Naive thymus-derived CD4-positive, alpha-beta T cell (primary cell): ENCODE measurements around the gene FANCL. TPM values are rescaled to one million over a fixed set of nuclear protein-coding genes. Genes with fewer than 3 reads are reported as not detected.

Experiments
- ATAC-seq: fragments of 150-1000 bp; cut with Tn5 transposase; 2 replicates; pipeline ENCODE4 v1.10.0; 2021; ENCODE audit warnings: mild to moderate bottlenecking, moderate library complexity
- CTCF ChIA-PET: fragments of 350-600 bp; sonication (Branson Sonifier 250); formaldehyde crosslinking; loops from one replicate; lab custom pipeline; 2021; ENCODE audit warnings: antibody characterized with exemption; lab: Charles Lee
- POLR2A ChIA-PET: fragments of 350-600 bp; sonication (Branson Sonifier 250); formaldehyde crosslinking; loops from one replicate; lab custom pipeline; 2021; ENCODE audit warnings: antibody characterized with exemption, inconsistent platforms; lab: Charles Lee
- DNase-seq, 9 donors: peaks; one replicate each; pipeline versions ENCODE4 v3.0.0 to v3.0.0-alpha.2; 2020 to 2022; ENCODE audit warnings: mixed read lengths in 1 of 9
- H3K27ac ChIP-seq: one replicate; pipeline ENCODE4 v1.7.0; 2013; ENCODE audit warnings: mild to moderate bottlenecking, low read depth, low read length, moderate library complexity
- H3K27me3 ChIP-seq, 2 donors: one replicate each; pipeline ENCODE4 v1.7.0; 2013; ENCODE audit warnings: low read length in 2 of 2, mild to moderate bottlenecking in 2 of 2, moderate library complexity in 2 of 2; ENCODE audit not compliant: control insufficient read depth in 2 of 2, insufficient read depth in 2 of 2
- H3K36me3 ChIP-seq, 3 experiments: 1 replicate in 2 of 3; 2 replicates in 1 of 3; pipeline ENCODE4 v1.7.0; 2013; ENCODE audit warnings: low read length in 3 of 3, mild to moderate bottlenecking in 3 of 3, moderate library complexity in 1 of 3; ENCODE audit not compliant: insufficient read depth in 3 of 3, control insufficient read depth in 2 of 3
- H3K4me1 ChIP-seq, 2 donors: one replicate each; pipeline ENCODE4 v1.7.0; 2013; ENCODE audit warnings: low read length in 2 of 2, mild to moderate bottlenecking in 2 of 2, moderate library complexity in 1 of 2; ENCODE audit not compliant: control insufficient read depth in 2 of 2, insufficient read depth in 2 of 2
- H3K4me3 ChIP-seq: 2 replicates; pipeline ENCODE4 v1.7.0; 2013; ENCODE audit warnings: mild to moderate bottlenecking, low read length
- H3K9me3 ChIP-seq, 3 experiments: 1 replicate in 2 of 3; 2 replicates in 1 of 3; pipeline ENCODE4 v1.7.0; 2013; ENCODE audit warnings: low read length in 3 of 3; ENCODE audit not compliant: control insufficient read depth in 2 of 3
- H3K27ac Mint-ChIP-seq, 9 donors: one replicate each; pipeline ENCODE4 v1.8.0; 2020 to 2022; ENCODE audit warnings: mixed read lengths in 9 of 9, mild to moderate bottlenecking in 8 of 9, moderate library complexity in 5 of 9, inconsistent platforms in 2 of 9
- H3K27me3 Mint-ChIP-seq, 5 donors: one replicate each; pipeline ENCODE4 v1.8.0; 2021 to 2022; ENCODE audit warnings: mixed read lengths in 5 of 5, mild to moderate bottlenecking in 1 of 5
- H3K36me3 Mint-ChIP-seq, 5 donors: one replicate each; pipeline ENCODE4 v1.8.0; 2020 to 2022; ENCODE audit warnings: mixed read lengths in 5 of 5, mild to moderate bottlenecking in 3 of 5, inconsistent platforms in 1 of 5
- H3K4me1 Mint-ChIP-seq, 7 donors: one replicate each; pipeline ENCODE4 v1.8.0; 2020 to 2022; ENCODE audit warnings: mixed read lengths in 7 of 7, mild to moderate bottlenecking in 3 of 7, inconsistent platforms in 1 of 7
- H3K4me3 Mint-ChIP-seq, 10 donors: one replicate each; pipeline ENCODE4 v1.8.0; 2020 to 2022; ENCODE audit warnings: mild to moderate bottlenecking in 10 of 10, mixed read lengths in 10 of 10, moderate library complexity in 6 of 10, inconsistent platforms in 2 of 10
- H3K9me3 Mint-ChIP-seq, 11 donors: one replicate each; pipeline ENCODE4 v1.8.0; 2020 to 2022; ENCODE audit warnings: mixed read lengths in 11 of 11, mild to moderate bottlenecking in 4 of 11, inconsistent platforms in 1 of 11, moderate library complexity in 1 of 11
- intact Hi-C, 2 donors: fragments of 100-400 bp; cut with micrococcal nuclease; formaldehyde crosslinking; loops; one replicate each; pipeline ENCODE4 v1.15.1; 2023
- polyA plus RNA-seq, 2 donors: library from polyadenylated mRNA; unstranded; fragments of 300-500 nt; fragmentation: Illumina TruSeq; gene quantifications; one replicate each; pipeline ENCODE4 v1.2.3, GENCODE V29; 2021
- total RNA-seq, 6 experiments: library from RNA in 5 of 6; stranded (reverse) in 5 of 6; gene quantifications; 1 replicate in 5 of 6; 2 replicates in 1 of 6; pipeline ENCODE4 v1.2.3 and lab custom pipeline; 2021 to 2026

Gene FANCL
- total and polyA plus RNA-seq, 7 experiments from 2014 or later = 0.51 to 14.5 (median 3.1) TPM

DNA sequence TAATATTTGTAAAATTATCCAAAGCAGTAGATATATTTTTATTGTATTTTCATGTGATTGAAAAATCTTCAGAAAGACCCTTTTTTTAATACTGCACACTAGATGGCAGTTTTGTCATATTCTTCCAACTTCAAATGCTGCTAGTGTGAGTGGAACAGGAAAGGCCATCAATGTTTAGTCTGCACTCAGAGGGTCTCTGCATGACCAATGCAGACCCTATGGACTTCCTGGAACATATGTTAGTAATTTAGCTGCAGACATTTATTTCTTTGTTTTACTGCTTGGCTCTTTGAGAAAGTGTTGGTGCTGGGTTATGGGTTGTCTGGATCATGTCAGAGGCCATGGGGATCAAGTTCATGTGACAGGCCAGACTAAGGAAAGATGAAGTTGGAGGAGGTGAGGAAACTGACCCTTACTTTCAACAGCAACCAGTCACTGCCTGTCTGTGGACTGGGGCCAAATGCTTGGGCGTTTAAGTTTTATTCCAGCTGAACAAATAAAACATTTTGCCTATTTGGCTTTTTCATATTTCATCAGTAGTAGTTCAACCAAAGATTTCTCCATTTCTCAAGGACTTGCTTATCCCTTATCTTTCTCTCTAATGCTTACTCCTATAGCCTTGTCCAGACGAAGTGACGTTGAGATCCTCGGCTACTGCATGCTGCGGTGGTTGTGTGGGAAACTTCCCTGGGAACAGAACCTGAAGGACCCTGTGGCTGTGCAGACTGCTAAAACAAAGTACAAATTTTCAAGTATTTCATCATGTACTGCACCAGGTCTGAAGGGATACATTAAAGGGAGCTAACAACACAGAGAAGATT, 109.7 kb downstream of the FANCL start:
- Mint-ChIP-seq H3K27me3 (no peaks in the 10 kb centered on the region), H3K4me1 (no peaks in the 10 kb centered on the region), H3K9me3 (no peaks in the 10 kb centered on the region), H3K27ac (peak overlapping the region in 1 of 9 donors; percentile 74), H3K4me3 (no peak overlapping the region), H3K36me3 (peaks cover 0 to 38% (median 17%) of the 10 kb centered on the region in 5 donors)
- intact Hi-C loops = no loop called here
- Histone ChIP-seq H3K36me3 (peaks cover 0 to 5% (median 0%) of the 10 kb centered on the region in 3 experiments), H3K27ac (no peak overlapping the region), H3K9me3 (no peaks in the 10 kb centered on the region), H3K4me3 (no peak overlapping the region), H3K4me1 (no peaks in the 10 kb centered on the region), H3K27me3 (no peaks in the 10 kb centered on the region)
- ChIA-PET POLR2A (interaction anchor here (0.7 kb wide), 1 partner anchor 105 kb away, joined by 3 read pairs; no protein-coding TSS in a partner anchor), CTCF (no interaction called here)
- ATAC-seq (no peak), DNase-seq (no peak)

DNA sequence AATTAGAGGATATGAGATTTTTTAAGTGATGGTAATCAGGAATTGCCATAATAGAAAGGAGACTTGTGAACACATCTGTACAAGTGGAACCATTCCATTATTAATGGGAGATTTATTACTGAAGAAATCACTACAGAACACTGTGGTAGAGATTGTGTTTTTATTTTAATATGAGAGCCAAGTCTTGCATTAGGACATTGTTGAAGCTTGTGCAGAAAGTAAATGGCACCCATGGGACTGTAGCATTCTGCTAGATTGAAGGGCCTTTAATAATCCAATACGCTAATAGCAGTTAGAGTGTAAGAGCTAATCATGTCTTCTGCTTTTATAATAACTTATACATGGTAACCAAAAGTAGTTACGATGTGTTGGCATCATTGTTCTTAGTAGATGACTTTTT, 110.9 kb downstream of the FANCL start:
- no peak for DNase-seq
- no peaks in the 10 kb centered on the region for H3K9me3 Mint-ChIP-seq
- intact Hi-C loops = no loop called here
- H3K36me3 Mint-ChIP-seq = peaks cover 0 to 34% (median 17%) of the 10 kb centered on the region in 5 donors
- Histone ChIP-seq H3K9me3 (no peaks in the 10 kb centered on the region), H3K27me3 (no peaks in the 10 kb centered on the region), H3K4me3 (no peak overlapping the region), H3K36me3 (peaks cover 0 to 5% (median 0%) of the 10 kb centered on the region in 3 experiments), H3K4me1 (no peaks in the 10 kb centered on the region), H3K27ac (no peak overlapping the region)
- ChIA-PET CTCF (interaction anchor here (0.7 kb wide), 1 partner anchor 73 kb away, joined by 3 read pairs; no protein-coding TSS in a partner anchor), POLR2A (no interaction called here)
- ATAC-seq = no peak
- H3K27me3 Mint-ChIP-seq = no peaks in the 10 kb centered on the region
- H3K4me1 Mint-ChIP-seq = no peaks in the 10 kb centered on the region
- no peak overlapping the region for H3K27ac Mint-ChIP-seq
- H3K4me3 Mint-ChIP-seq = no peak overlapping the region

DNA sequence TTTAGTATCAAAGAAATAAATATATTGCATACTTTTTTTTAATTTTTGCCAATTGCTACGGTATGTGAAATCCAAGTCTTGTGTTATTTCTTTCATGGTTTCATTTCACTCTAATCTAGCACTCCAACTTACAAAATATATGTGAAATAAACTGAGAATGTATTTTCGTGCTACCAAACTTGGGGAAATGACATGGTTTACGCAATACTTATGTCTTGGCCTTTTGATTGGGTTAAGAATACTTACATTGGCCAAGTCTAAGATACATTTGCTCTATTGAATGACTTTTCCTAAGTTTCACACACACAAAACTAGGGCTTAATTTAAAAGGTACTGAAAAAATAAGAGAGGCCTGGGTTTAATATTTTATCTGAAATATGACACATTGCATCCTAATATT, 114.0 kb downstream of the FANCL start:
- Histone ChIP-seq H3K36me3 (peaks cover 0 to 1% (median 0%) of the 10 kb centered on the region in 3 experiments), H3K27me3 (no peaks in the 10 kb centered on the region), H3K27ac (no peak overlapping the region), H3K4me1 (no peaks in the 10 kb centered on the region), H3K9me3 (no peaks in the 10 kb centered on the region), H3K4me3 (no peak overlapping the region)
- intact Hi-C loops = no loop called here
- Mint-ChIP-seq H3K27ac (no peak overlapping the region), H3K4me3 (no peak overlapping the region), H3K36me3 (peaks cover 4 to 31% (median 17%) of the 10 kb centered on the region in 5 donors), H3K4me1 (no peaks in the 10 kb centered on the region), H3K27me3 (no peaks in the 10 kb centered on the region), H3K9me3 (no peaks in the 10 kb centered on the region)
- POLR2A ChIA-PET = no interaction called here
- DNase-seq = no peak
- no peak for ATAC-seq
- CTCF ChIA-PET = no interaction called here

DNA sequence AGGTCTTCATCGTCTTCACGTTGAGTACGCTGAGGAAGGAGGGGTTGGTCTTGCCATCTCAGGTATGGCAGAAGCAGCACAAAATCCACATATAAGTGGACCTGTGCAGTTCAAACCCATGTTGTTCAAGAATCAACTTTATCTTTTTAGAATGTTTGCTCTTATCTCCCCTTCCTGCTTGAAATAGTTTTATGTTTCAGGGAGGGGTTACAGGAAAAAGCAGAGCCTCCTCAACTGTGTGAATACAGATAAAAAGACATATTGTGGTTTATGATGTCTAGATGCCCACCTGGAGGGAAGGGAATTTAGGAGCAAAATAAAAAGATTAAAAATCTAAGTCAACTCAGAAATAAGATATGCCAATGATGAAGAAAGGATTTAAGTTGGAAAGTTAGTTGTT, 118.6 kb downstream of the FANCL start:
- Mint-ChIP-seq H3K4me3 (no peak overlapping the region), H3K36me3 (peaks cover 12 to 44% (median 25%) of the 10 kb centered on the region in 5 donors), H3K9me3 (peaks cover 0 to 9% (median 0%) of the 10 kb centered on the region in 11 donors), H3K27me3 (no peaks in the 10 kb centered on the region), H3K4me1 (peaks cover 0 to 1% (median 0%) of the 10 kb centered on the region in 7 donors), H3K27ac (no peak overlapping the region)
- no peaks in the 10 kb centered on the region for H3K36me3 ChIP-seq
- intact Hi-C loops = no loop called here
- no peak overlapping the region for H3K4me3 ChIP-seq
- no peak overlapping the region for H3K27ac ChIP-seq
- H3K27me3 ChIP-seq = no peaks in the 10 kb centered on the region
- ATAC-seq = no peak
- H3K4me1 ChIP-seq = no peaks in the 10 kb centered on the region
- ChIA-PET CTCF (no interaction called here), POLR2A (no interaction called here)
- DNase-seq = no peak
- no peaks in the 10 kb centered on the region for H3K9me3 ChIP-seq

DNA sequence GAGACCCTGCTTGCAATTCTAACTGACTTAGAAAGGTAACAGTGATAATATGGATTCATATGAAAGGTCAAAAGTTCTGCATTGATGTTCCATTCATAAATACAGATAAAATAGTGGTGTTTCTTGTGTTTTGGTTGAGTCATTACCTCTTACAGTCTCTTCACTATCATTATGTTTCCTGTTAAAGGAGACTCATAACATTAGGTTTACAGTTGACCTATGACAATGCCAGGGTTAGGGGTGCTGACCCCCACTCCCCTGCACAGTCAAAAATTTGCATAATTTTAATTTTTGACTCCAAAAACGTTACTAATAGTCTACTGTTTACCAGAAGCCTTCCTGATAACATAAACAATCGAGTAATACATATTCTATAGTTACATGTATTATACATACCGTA, 119.1 kb downstream of the FANCL start:
- H3K27ac ChIP-seq = no peak overlapping the region
- no peaks in the 10 kb centered on the region for H3K9me3 ChIP-seq
- Mint-ChIP-seq H3K4me3 (no peak overlapping the region), H3K4me1 (peaks cover 0 to 1% (median 0%) of the 10 kb centered on the region in 7 donors), H3K27ac (no peak overlapping the region), H3K27me3 (no peaks in the 10 kb centered on the region), H3K36me3 (peaks cover 12 to 49% (median 29%) of the 10 kb centered on the region in 5 donors), H3K9me3 (peaks cover 0 to 9% (median 0%) of the 10 kb centered on the region in 11 donors)
- no peaks in the 10 kb centered on the region for H3K36me3 ChIP-seq
- no peaks in the 10 kb centered on the region for H3K4me1 ChIP-seq
- ChIA-PET POLR2A (no interaction called here), CTCF (no interaction called here)
- no peak for ATAC-seq
- no peaks in the 10 kb centered on the region for H3K27me3 ChIP-seq
- H3K4me3 ChIP-seq = no peak overlapping the region
- intact Hi-C loops = no loop called here
- no peak for DNase-seq

DNA sequence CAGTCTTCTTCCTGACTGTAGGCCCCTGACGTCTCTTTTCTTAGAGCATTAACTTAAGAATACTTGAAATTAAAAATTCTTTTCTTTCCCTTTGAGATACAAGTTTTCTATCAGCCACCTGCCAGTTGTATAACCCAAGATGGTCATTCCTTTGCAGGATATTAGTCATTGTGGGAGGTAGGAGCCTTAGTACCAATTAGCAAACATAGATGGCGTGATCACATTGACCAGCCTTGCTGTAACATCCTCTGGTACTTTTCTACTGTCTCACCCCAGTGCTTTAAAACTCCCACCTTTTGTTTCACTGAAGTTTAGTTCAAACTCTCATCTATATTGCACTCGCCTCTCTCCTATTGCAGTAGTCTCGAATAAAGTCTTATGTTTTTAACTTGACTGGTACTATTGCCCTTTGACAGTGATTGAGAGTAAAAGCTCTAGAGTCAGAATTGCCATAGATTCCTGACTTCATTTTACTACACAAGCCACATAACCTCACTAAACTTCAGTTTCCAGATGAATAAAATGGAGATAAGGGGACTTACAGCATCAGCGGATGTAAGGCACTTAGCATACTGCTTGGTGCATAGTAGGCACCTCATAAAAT, 120.4 kb downstream of the FANCL start:
- Mint-ChIP-seq H3K27ac (no peak overlapping the region), H3K9me3 (peaks cover 0 to 9% (median 0%) of the 10 kb centered on the region in 11 donors), H3K4me3 (no peak overlapping the region), H3K4me1 (peaks cover 0 to 1% (median 0%) of the 10 kb centered on the region in 7 donors), H3K36me3 (peaks cover 12 to 57% (median 35%) of the 10 kb centered on the region in 5 donors), H3K27me3 (no peaks in the 10 kb centered on the region)
- H3K36me3 ChIP-seq = no peaks in the 10 kb centered on the region
- intact Hi-C loops = no loop called here
- POLR2A ChIA-PET = interaction anchor here (0.7 kb wide), 1 partner anchor 63 kb away, joined by 3 read pairs; no protein-coding TSS in a partner anchor
- CTCF ChIA-PET = interaction anchor here (0.6 kb wide), 1 partner anchor 63 kb away, joined by 3 read pairs; no protein-coding TSS in a partner anchor
- H3K4me3 ChIP-seq = no peak overlapping the region
- no peaks in the 10 kb centered on the region for H3K4me1 ChIP-seq
- no peaks in the 10 kb centered on the region for H3K27me3 ChIP-seq
- no peak for ATAC-seq
- DNase-seq = no peak
- H3K27ac ChIP-seq = no peak overlapping the region
- H3K9me3 ChIP-seq = no peaks in the 10 kb centered on the region
